ENCODE data around the gene CCDC85C.

DNA sequence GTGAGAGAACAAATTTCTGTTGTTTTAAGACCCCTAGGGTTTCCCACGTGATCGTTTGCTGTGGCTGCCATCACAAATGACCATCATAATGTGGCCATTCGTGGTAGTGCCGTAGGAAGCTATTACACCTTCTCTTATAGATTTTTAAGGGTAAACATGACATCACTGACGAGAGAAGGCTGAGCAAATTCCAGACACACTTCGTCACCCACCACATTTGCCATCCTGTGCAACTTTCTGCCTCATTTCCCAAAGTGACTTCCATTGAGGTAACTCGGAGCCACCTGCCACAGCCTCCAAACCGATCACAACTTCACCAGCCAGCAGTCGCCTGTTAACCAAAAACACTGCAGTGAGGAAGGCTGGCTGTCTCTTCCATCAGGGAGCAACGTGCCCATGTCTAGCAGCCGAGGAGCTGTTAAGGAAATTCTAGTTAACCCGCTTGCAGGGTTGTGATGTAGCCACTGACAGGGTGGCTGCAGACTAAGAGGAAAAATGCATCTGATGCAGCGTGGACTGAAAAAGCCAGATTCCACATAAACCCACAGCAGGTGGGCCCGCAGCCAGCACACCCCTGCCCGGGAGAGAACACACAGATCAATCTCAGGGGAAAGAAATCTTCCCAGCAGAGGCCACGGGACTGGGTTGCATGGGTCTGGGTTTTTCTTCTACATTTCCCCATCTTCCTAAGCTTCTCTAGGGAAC lies 44.6 kb downstream of the CCDC85C start:
- TF ChIP-seq, protein P1, sequence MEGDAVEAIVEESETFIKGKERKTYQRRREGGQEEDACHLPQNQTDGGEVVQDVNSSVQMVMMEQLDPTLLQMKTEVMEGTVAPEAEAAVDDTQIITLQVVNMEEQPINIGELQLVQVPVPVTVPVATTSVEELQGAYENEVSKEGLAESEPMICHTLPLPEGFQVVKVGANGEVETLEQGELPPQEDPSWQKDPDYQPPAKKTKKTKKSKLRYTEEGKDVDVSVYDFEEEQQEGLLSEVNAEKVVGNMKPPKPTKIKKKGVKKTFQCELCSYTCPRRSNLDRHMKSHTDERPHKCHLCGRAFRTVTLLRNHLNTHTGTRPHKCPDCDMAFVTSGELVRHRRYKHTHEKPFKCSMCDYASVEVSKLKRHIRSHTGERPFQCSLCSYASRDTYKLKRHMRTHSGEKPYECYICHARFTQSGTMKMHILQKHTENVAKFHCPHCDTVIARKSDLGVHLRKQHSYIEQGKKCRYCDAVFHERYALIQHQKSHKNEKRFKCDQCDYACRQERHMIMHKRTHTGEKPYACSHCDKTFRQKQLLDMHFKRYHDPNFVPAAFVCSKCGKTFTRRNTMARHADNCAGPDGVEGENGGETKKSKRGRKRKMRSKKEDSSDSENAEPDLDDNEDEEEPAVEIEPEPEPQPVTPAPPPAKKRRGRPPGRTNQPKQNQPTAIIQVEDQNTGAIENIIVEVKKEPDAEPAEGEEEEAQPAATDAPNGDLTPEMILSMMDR (conservative IDR thresholded peaks at IDR 0.05; ENCODE audit: low read depth, low read length), result no peak
- TF ChIP-seq POLR2A (IDR thresholded peaks at IDR 0.05; ENCODE audit: low read depth, low read length), result no peak
- no peak for TF ChIP-seq MAZ (IDR thresholded peaks at IDR 0.05; ENCODE audit: borderline replicate concordance, low read depth, low read length)
- TF ChIP-seq, protein P2, sequence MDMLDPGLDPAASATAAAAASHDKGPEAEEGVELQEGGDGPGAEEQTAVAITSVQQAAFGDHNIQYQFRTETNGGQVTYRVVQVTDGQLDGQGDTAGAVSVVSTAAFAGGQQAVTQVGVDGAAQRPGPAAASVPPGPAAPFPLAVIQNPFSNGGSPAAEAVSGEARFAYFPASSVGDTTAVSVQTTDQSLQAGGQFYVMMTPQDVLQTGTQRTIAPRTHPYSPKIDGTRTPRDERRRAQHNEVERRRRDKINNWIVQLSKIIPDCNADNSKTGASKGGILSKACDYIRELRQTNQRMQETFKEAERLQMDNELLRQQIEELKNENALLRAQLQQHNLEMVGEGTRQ (IDR thresholded peaks at IDR 0.05; ENCODE audit: low read depth, low read length), result no peak
- TF ChIP-seq RCOR1 (IDR thresholded peaks at IDR 0.05; ENCODE audit: insufficient replicate concordance, low read length), result no peak
- no peak for TF ChIP-seq CEBPB (IDR thresholded peaks at IDR 0.05; ENCODE audit: low read depth, low read length)
- no peak for TF ChIP-seq CHD1 (IDR thresholded peaks at IDR 0.05; ENCODE audit: low read depth, low read length)
- no peak for TF ChIP-seq SMC3 (IDR thresholded peaks at IDR 0.05; ENCODE audit: low read depth, low read length)
